Measurements from ENCODE around the gene GRIA1. TPM values are rescaled to one million over a fixed set of nuclear protein-coding genes. Genes with fewer than 3 reads are reported as not detected.
"Not testable (repeated sequence)": the region's sequence is repeated elsewhere in the genome, so short reads cannot be mapped to it uniquely, and the experiment has no call there.

The GRIA1 gene
- total RNA-seq, 2 experiments from 2014 or later: not detected

GRCh38 chr5:153823036-153823435 lies 332.6 kb downstream of the GRIA1 start:
- CTCF ChIA-PET: no interaction called here
- DNase-seq: no peak
- Mint-ChIP-seq H3K4me3 (no peak overlapping the region), H3K36me3 (ENCODE audit: low read depth) (no peaks in the 10 kb centered on the region), H3K27ac (no peak overlapping the region), H3K27me3 (ENCODE audit: low read depth) (peaks cover 8% of the 10 kb centered on the region), H3K9me3 (no peaks in the 10 kb centered on the region), H3K4me1 (ENCODE audit: low read depth) (no peaks in the 10 kb centered on the region)
- intact Hi-C loops (cut with micrococcal nuclease): no loop called here

DNA sequence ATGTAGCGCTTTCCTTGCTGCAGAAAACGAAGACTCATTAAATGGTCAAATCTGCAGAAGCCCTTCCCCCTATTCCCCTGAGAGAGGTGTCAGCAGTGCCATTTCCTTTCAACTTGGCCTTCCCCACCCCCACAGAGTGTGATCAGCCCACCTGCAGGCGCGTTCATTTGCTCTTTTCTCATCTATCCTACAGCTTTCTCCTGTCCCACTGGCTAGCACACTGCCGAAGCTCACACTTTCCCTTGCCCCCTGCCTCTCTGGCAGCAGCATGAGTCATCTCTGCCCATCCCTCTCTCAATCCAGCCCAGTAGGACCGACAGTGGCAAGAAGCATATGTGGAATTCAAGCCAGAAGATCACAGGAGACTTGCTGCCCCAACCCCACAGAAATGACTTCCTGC lies 334.4 kb downstream of the GRIA1 start:
- intact Hi-C loops (cut with micrococcal nuclease): no loop called here
- Mint-ChIP-seq H3K4me1 (ENCODE audit: low read depth) (no peaks in the 10 kb centered on the region), H3K9me3 (peaks cover 2% of the 10 kb centered on the region), H3K27ac (no peak overlapping the region), H3K4me3 (no peak overlapping the region), H3K36me3 (ENCODE audit: low read depth) (no peaks in the 10 kb centered on the region), H3K27me3 (ENCODE audit: low read depth) (peaks cover 8% of the 10 kb centered on the region)
- CTCF ChIA-PET: no interaction called here
- DNase-seq: no peak

- Mint-ChIP-seq H3K4me3 (no peak overlapping the region), H3K9me3 (peaks cover 4% of the 10 kb centered on the region), H3K27ac (no peak overlapping the region), H3K4me1 (ENCODE audit: low read depth) (no peaks in the 10 kb centered on the region), H3K27me3 (ENCODE audit: low read depth) (peaks cover 17% of the 10 kb centered on the region), H3K36me3 (ENCODE audit: low read depth) (no peaks in the 10 kb centered on the region)
- CTCF ChIA-PET: no interaction called here
- intact Hi-C loops (cut with micrococcal nuclease): no loop called here
- no peak for DNase-seq
Measured at GRCh38 chr5:153827397-153827796, 336.9 kb downstream of the GRIA1 start.

GRCh38 chr5:153829510-153830065 lies 339.1 kb downstream of the GRIA1 start:
- CTCF ChIA-PET: no interaction called here

GRCh38 chr5:153831973-153832372 lies 341.5 kb downstream of the GRIA1 start:
- Mint-ChIP-seq H3K4me1 (ENCODE audit: low read depth) (no peaks in the 10 kb centered on the region), H3K4me3 (no peak overlapping the region), H3K27me3 (ENCODE audit: low read depth) (peaks cover 10% of the 10 kb centered on the region), H3K9me3 (peaks cover 4% of the 10 kb centered on the region), H3K27ac (no peak overlapping the region), H3K36me3 (ENCODE audit: low read depth) (no peaks in the 10 kb centered on the region)
- CTCF ChIA-PET: no interaction called here
- intact Hi-C loops (cut with micrococcal nuclease): no loop called here
- no peak for DNase-seq

More at GRCh38 chr5:153829510-153830065, 339.1 kb downstream of the GRIA1 start:
- H3K27ac Mint-ChIP-seq: no peak overlapping the region
- intact Hi-C loops (cut with micrococcal nuclease): no loop called here
- H3K4me1 Mint-ChIP-seq (ENCODE audit: low read depth): no peaks in the 10 kb centered on the region
- DNase-seq: no peak
- no peak overlapping the region for H3K4me3 Mint-ChIP-seq
- H3K27me3 Mint-ChIP-seq (ENCODE audit: low read depth): peaks cover 16% of the 10 kb centered on the region
- H3K9me3 Mint-ChIP-seq: peaks cover 4% of the 10 kb centered on the region
- H3K36me3 Mint-ChIP-seq (ENCODE audit: low read depth): no peaks in the 10 kb centered on the region

DNA sequence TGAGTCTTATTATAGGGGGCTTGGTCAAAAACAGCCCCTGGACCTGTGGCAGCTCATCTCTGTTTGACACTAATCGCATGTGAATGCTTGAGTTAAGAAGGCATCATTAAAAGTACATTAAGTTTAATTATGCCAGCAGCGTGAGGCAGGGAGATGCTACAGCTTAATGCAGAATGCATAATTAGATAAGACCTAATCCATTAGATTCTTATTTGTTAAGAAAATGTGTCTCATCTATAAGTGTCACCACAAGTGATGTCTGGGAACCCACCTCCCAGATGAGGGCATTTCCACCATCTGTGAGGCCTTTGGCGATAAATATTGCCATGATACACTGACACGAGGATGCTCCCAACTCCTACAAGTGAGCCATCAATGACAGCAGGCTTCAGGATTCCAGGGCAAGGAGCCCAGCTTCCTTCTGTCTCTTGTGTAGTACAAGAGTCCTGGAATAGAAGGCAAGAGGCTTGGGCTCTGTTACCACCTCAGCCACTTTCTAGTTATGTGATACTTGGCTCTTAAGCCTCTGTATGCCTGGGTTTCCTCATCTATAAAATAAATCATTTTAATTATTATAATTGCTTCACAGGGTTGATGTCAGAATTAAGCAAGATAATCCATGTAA lies 345.5 kb downstream of the GRIA1 start:
- Mint-ChIP-seq H3K4me3 (no peak overlapping the region), H3K36me3 (ENCODE audit: low read depth) (no peaks in the 10 kb centered on the region), H3K27me3 (ENCODE audit: low read depth) (peaks cover 3% of the 10 kb centered on the region), H3K9me3 (peaks cover 2% of the 10 kb centered on the region), H3K4me1 (ENCODE audit: low read depth) (no peaks in the 10 kb centered on the region), H3K27ac (no peak overlapping the region)
- no peak for DNase-seq
- CTCF ChIA-PET: no interaction called here
- intact Hi-C loops (cut with micrococcal nuclease): no loop called here

DNA sequence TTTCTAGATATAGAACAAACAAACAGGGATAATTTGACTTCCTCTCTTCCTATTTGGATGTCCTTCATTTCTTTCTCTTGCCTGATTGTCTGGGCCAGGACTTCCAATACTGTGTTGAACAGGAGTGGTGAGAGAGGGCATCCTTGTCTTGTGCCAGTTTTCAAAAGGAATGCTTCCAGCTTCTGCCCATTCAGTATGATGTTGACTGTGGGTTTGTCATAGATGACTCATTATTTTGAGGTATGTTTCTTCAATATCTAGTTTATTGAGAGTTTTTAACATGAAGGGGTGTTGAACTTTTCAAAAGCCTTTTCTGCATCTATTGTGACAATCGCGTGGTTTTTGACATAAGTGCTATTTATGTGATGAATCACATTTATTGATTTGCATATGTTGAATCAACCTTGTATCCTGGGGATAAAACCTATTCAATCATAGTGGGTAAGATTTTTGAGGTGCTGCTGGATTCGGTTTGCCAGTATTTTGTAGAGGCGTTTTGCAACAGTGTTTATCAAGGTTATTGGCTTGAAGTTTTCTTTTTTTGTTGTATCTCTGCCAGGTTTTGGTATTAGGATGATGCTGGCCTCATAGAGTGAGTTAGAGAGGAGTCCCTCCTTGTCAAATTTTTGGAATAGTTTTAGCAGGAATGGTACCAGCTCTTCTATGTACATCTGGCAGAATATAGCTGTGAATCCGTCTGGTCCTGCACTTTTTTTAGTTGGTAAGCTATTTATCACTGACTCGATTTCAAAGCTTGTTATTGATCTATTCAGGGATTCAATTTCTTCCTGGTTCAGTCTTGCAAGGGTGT lies 359.0 kb downstream of the GRIA1 start:
- H3K27me3 Mint-ChIP-seq (ENCODE audit: low read depth); CTCF ChIA-PET; H3K36me3 Mint-ChIP-seq (ENCODE audit: low read depth); H3K9me3 Mint-ChIP-seq; DNase-seq; H3K27ac Mint-ChIP-seq; H3K4me1 Mint-ChIP-seq (ENCODE audit: low read depth); intact Hi-C loops (cut with micrococcal nuclease); H3K4me3 Mint-ChIP-seq: not testable (repeated sequence)

DNA sequence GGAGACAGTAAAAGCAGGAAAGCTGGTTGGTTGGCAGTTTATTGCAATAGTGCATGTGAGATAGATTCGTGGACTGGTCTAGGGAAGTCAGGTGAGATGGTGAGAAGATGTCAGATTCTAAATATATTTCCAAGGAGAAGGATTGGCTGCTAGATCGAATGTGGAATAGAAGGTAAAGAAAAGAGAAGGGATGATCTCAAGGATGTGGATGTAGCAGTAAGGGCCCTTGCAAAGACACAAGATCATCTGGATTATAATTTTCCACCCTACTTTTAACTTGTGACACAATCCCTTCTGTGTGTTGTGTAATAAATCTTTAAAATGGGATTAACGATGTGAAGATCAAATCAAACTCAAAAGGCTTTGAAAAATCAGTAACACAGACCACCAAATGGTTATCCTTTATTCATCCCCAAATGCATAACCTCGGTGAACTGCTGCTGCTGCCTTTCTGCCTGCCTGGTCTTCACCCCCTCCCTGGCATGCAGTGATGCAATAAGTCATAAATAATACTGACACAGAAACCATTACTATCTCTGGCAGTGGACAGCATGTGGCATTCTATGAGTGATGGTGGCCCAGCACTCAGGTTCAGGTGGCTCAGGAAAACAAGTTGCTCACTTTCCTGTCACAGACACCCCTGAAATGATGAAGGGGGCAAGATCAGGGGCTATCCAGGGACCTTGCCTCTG lies 369.9 kb downstream of the GRIA1 start:
- CTCF ChIA-PET: no interaction called here
- no peaks in the 10 kb centered on the region for H3K36me3 Mint-ChIP-seq (ENCODE audit: low read depth)
- intact Hi-C loops (cut with micrococcal nuclease): no loop called here
- H3K27me3 Mint-ChIP-seq (ENCODE audit: low read depth): peaks cover 6% of the 10 kb centered on the region
- H3K4me3 Mint-ChIP-seq: no peak overlapping the region
- no peaks in the 10 kb centered on the region for H3K4me1 Mint-ChIP-seq (ENCODE audit: low read depth)
- no peak overlapping the region for H3K27ac Mint-ChIP-seq
- peaks cover 7% of the 10 kb centered on the region for H3K9me3 Mint-ChIP-seq
- DNase-seq: no peak

DNA sequence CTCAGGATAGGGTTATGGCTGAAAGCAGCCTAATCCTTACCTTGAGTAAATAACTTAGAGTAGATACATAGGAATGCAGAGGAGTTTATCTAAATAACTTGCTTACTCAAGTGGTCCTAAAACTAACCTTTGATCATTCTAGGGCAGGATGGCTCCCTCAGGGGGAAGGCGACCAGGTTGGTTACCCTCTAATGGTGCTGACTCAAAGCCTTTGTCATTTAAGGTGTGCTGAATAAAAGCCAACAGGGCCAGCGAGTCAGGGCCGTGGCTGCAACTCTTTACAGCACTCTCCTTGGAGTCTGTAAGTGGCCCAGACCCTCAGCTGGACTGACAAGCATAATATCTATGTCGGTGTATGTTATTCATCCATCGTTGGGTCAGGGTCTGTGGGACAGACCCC lies 372.4 kb downstream of the GRIA1 start:
- H3K4me1 Mint-ChIP-seq (ENCODE audit: low read depth); H3K9me3 Mint-ChIP-seq; H3K27me3 Mint-ChIP-seq (ENCODE audit: low read depth); H3K4me3 Mint-ChIP-seq; DNase-seq; CTCF ChIA-PET; H3K36me3 Mint-ChIP-seq (ENCODE audit: low read depth); intact Hi-C loops (cut with micrococcal nuclease); H3K27ac Mint-ChIP-seq: not testable (repeated sequence)

Data from activated naive CD4-positive, alpha-beta T cell treated with anti-CD3 and anti-CD28 coated beads for 36 hours (primary cell).